GM12891 (cell line): ENCODE data around the gene RIMS4.

ENCODE experiments used
- POLR2A ChIP-seq: IDR thresholded peaks from 2 replicates; pipeline ENCODE4 v1.6.1; 2011; ENCODE audit warnings: low read depth, low read length, control low read depth
- POLR2AphosphoS5 ChIP-seq: IDR thresholded peaks from 2 replicates; pipeline ENCODE4 v1.6.1; 2011; ENCODE audit warnings: low read depth, low read length, control low read depth
- SPI1 ChIP-seq: IDR thresholded peaks from 2 replicates; pipeline ENCODE4 v1.6.1; 2011; ENCODE audit warnings: low read depth, low read length, control low read depth

DNA sequence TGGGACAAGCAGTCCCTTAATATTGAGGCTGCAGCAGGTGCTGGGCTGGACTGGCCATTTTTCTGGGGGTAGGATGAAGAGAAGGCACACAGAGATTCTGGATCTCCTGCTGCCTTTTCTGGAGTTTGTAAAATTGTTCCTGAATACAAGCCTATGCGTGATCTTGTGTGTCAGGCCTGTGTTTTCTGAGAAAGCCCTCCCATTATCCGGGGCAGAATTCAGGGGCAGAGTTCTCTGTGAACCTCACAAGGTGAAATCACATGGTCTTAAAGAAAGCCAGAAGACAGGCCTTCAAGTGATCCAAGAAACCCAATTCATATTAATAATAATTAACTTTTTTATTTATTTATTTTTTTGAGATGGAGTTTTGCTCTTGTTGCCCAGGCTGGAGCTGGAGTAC, 82.7 kb downstream of the RIMS4 start:
- TF ChIP-seq POLR2A (no peak), POLR2AphosphoS5 (no peak), SPI1 (no peak)
